ENCODE data around the gene CEBPB.

Gene CEBPB

GRCh38 chr20:50194831-50195523 lies 4.3 kb downstream of the CEBPB start:
- TF ChIP-seq CTCF (IDR thresholded peaks at IDR 0.05; ENCODE audit: borderline replicate concordance, insufficient read depth, low read depth, low read length), result no peak
- H3K4me3 ChIP-seq (ENCODE audit: low read depth, low read length), result no peak overlapping the region

- no peak for TF ChIP-seq CTCF (IDR thresholded peaks at IDR 0.05; ENCODE audit: borderline replicate concordance, insufficient read depth, low read depth, low read length)
Observed at GRCh38 chr20:50195524-50196120, 5.0 kb downstream of the CEBPB start.

GRCh38 chr20:50196248-50196647 lies 5.6 kb downstream of the CEBPB start:
- no peak for TF ChIP-seq CTCF (IDR thresholded peaks at IDR 0.05; ENCODE audit: borderline replicate concordance, insufficient read depth, low read depth, low read length)
- no peak overlapping the region for H3K4me3 ChIP-seq (ENCODE audit: low read depth, low read length)

More at GRCh38 chr20:50195524-50196120, 5.0 kb downstream of the CEBPB start:
- no peak overlapping the region for H3K4me3 ChIP-seq (ENCODE audit: low read depth, low read length)

- no peak overlapping the region for H3K4me3 ChIP-seq (ENCODE audit: low read depth, low read length)
- no peak for TF ChIP-seq CTCF (IDR thresholded peaks at IDR 0.05; ENCODE audit: borderline replicate concordance, insufficient read depth, low read depth, low read length)
Observed at GRCh38 chr20:50196896-50197295, 6.3 kb downstream of the CEBPB start.

GRCh38 chr20:50197463-50198179 lies 7.0 kb downstream of the CEBPB start:
- TF ChIP-seq CTCF (IDR thresholded peaks at IDR 0.05; ENCODE audit: borderline replicate concordance, insufficient read depth, low read depth, low read length), result no peak
- H3K4me3 ChIP-seq (ENCODE audit: low read depth, low read length), result no peak overlapping the region

- no peak for TF ChIP-seq CTCF (IDR thresholded peaks at IDR 0.05; ENCODE audit: borderline replicate concordance, insufficient read depth, low read depth, low read length)
- H3K4me3 ChIP-seq (ENCODE audit: low read depth, low read length), result no peak overlapping the region
Observed at GRCh38 chr20:50198180-50198666, 7.6 kb downstream of the CEBPB start.
